GM23338 (cell line): ENCODE results near the gene FBXW4. TPM values are rescaled to one million over a fixed set of nuclear protein-coding genes. Genes with fewer than 3 reads are reported as not detected.

Source experiments
- ATAC-seq: fragments of 200-7000 bp; cut with Tn5 transposase; 3 replicates; pipeline ENCODE4 v1.9.1; 2020
- DNase-seq: peaks from one replicate; pipeline ENCODE4 v3.0.0-alpha.2; 2015; ENCODE audit warnings: low spot score
- H2AFZ ChIP-seq: fragments of 200-600 bp; sonication (generic); 2 replicates; pipeline ENCODE4 v1.8.0; 2016; ENCODE audit warnings: antibody characterized with exemption, mild to moderate bottlenecking, moderate library complexity
- H3F3A ChIP-seq: fragments of 200-600 bp; sonication (generic); replicated peaks from 2 replicates; pipeline ENCODE4 v1.8.0; 2017; ENCODE audit warnings: antibody characterized with exemption, mixed run types, low read depth
- H3K27ac ChIP-seq: fragments of 200-600 bp; sonication (generic); 2 replicates; pipeline ENCODE4 v1.6.1; 2016; ENCODE audit warnings: low read depth
- H3K27me3 ChIP-seq: fragments of 200-600 bp; sonication (generic); 2 replicates; pipeline ENCODE4 v1.8.0; 2016; ENCODE audit warnings: mild to moderate bottlenecking, mixed run types, moderate library complexity; ENCODE audit not compliant: insufficient read depth
- H3K36me3 ChIP-seq: fragments of 200-600 bp; sonication (generic); 2 replicates; pipeline ENCODE4 v1.8.0; 2016; ENCODE audit warnings: mild to moderate bottlenecking; ENCODE audit not compliant: insufficient read depth
- H3K4me1 ChIP-seq: fragments of 200-600 bp; sonication (generic); 2 replicates; pipeline ENCODE4 v1.8.0; 2016; ENCODE audit warnings: mild to moderate bottlenecking, moderate library complexity; ENCODE audit not compliant: insufficient read depth
- H3K4me2 ChIP-seq: fragments of 200-600 bp; sonication (generic); 2 replicates; pipeline ENCODE4 v1.7.1; 2017; ENCODE audit warnings: mixed run types
- H3K4me3 ChIP-seq: fragments of 200-600 bp; sonication (generic); 2 replicates; pipeline ENCODE4 v1.6.1; 2016; ENCODE audit warnings: mixed run types
- H3K79me2 ChIP-seq: fragments of 200-600 bp; sonication (generic); replicated peaks from 2 replicates; pipeline ENCODE4 v1.8.0; 2017; ENCODE audit warnings: mild to moderate bottlenecking; ENCODE audit not compliant: insufficient read depth
- H3K9me2 ChIP-seq: fragments of 200-600 bp; sonication (generic); 2 replicates; pipeline ENCODE4 v1.8.0; 2017; ENCODE audit not compliant: insufficient read depth
- H4K20me1 ChIP-seq: fragments of 200-600 bp; sonication (generic); replicated peaks from 2 replicates; pipeline ENCODE4 v1.8.0; 2017; ENCODE audit warnings: mild to moderate bottlenecking; ENCODE audit not compliant: insufficient read depth
- H3K27ac Mint-ChIP-seq: 2 replicates; pipeline ENCODE4 v1.8.0; 2020; ENCODE audit warnings: inconsistent platforms, mild to moderate bottlenecking, moderate library complexity, mixed read lengths
- H3K27me3 Mint-ChIP-seq: 3 replicates; pipeline ENCODE4 v1.8.0; 2022; ENCODE audit warnings: low read depth, mild to moderate bottlenecking, moderate library complexity, mixed read lengths, inconsistent platforms; ENCODE audit not compliant: insufficient read depth, poor library complexity
- H3K36me3 Mint-ChIP-seq: 3 replicates; pipeline ENCODE4 v1.8.0; 2021; ENCODE audit warnings: low read depth, mild to moderate bottlenecking, inconsistent platforms, moderate library complexity, mixed read lengths
- H3K4me1 Mint-ChIP-seq: 3 replicates; pipeline ENCODE4 v1.8.0; 2020; ENCODE audit warnings: mild to moderate bottlenecking, inconsistent platforms, mixed read lengths
- H3K4me3 Mint-ChIP-seq: 3 replicates; pipeline ENCODE4 v1.8.0; 2021; ENCODE audit warnings: moderate library complexity, mild to moderate bottlenecking, inconsistent platforms, mixed read lengths
- H3K9me3 Mint-ChIP-seq: 3 replicates; pipeline ENCODE4 v1.8.0; 2020; ENCODE audit warnings: moderate library complexity, mild to moderate bottlenecking, inconsistent platforms, mixed read lengths
- CREB1 ChIP-seq: fragments of 250-450 bp; sonication (Bioruptor Pico); IDR thresholded peaks from 2 replicates; pipeline ENCODE4 v1.5.0; 2020; ENCODE audit warnings: low read depth, mild to moderate bottlenecking, moderate library complexity
- EZH2 ChIP-seq: fragments of 200-600 bp; sonication (generic); IDR thresholded peaks from one replicate; pipeline ENCODE4 v1.8.0; 2017; ENCODE audit warnings: antibody characterized with exemption, mild to moderate bottlenecking, low read depth; ENCODE audit not compliant: unreplicated experiment
- EZH2phosphoT487 ChIP-seq: fragments of 200-600 bp; sonication (generic); IDR thresholded peaks from one replicate; pipeline ENCODE4 v1.8.1; 2018; ENCODE audit warnings: antibody characterized with exemption; ENCODE audit not compliant: unreplicated experiment
- JUNB ChIP-seq: IDR thresholded peaks from one replicate; pipeline ENCODE4 v1.6.1; 2016; ENCODE audit warnings: antibody characterized with exemption; ENCODE audit not compliant: unreplicated experiment
- NANOG ChIP-seq: IDR thresholded peaks from 2 replicates; pipeline ENCODE4 v1.6.1; 2016; ENCODE audit warnings: antibody characterized with exemption, borderline replicate concordance
- POLR2AphosphoS5 ChIP-seq: IDR thresholded peaks from 2 replicates; pipeline ENCODE4 v1.6.1; 2016; ENCODE audit warnings: antibody characterized with exemption, low read depth
- STAT1 ChIP-seq: IDR thresholded peaks from one replicate; pipeline ENCODE4 v1.6.1; 2016; ENCODE audit warnings: antibody characterized with exemption; ENCODE audit not compliant: unreplicated experiment
- ZNF114 ChIP-seq: fragments of 250-450 bp; sonication (Bioruptor Pico); IDR thresholded peaks from 2 replicates; pipeline ENCODE4 v1.5.0; 2020; ENCODE audit warnings: mild to moderate bottlenecking, moderate library complexity
- ZNF331 ChIP-seq: fragments of 250-450 bp; sonication (Bioruptor Pico); IDR thresholded peaks from 2 replicates; pipeline ENCODE4 v1.5.0; 2020; ENCODE audit warnings: low read depth, mild to moderate bottlenecking, moderate library complexity
- polyA plus RNA-seq: library from polyadenylated mRNA; unstranded; fragments of >200 nt; fragmentation: Nextera tagmentation; extraction: Ambion mirVana; gene quantifications from 2 replicates; pipeline ENCODE4 v1.2.1, GENCODE V29; 2016
- total RNA-seq: library from RNA; depleted of rRNA; stranded (reverse); fragments of >200 nt; shearing (Covaris generic); gene quantifications from 2 replicates; pipeline ENCODE4 v1.2.3, GENCODE V29; 2014
- TF ChIP-seq, protein P1 (sequence below): fragments of 250-450 bp; sonication (Bioruptor Pico); IDR thresholded peaks from 2 replicates; pipeline ENCODE4 v1.5.0; 2020; ENCODE audit warnings: mild to moderate bottlenecking, moderate library complexity
- TF ChIP-seq, protein P2 (sequence below): IDR thresholded peaks from 2 replicates; pipeline ENCODE4 v1.6.1; 2016; ENCODE audit warnings: antibody characterized with exemption
- TF ChIP-seq, protein P3 (sequence below), 2 experiments: fragments of 200-600 bp in 1 of 2; sonication (generic) in 1 of 2; conservative IDR thresholded peaks; 2 replicates each; pipeline versions ENCODE4 v1.5.1 to v1.6.1; 2016 to 2017; ENCODE audit warnings: antibody characterized with exemption in 2 of 2, low read depth in 2 of 2, mild to moderate bottlenecking in 2 of 2, moderate library complexity in 1 of 2

Gene FBXW4
- total and polyA plus RNA-seq, 2 experiments from 2014 or later: 8.0 to 18.6 TPM

DNA sequence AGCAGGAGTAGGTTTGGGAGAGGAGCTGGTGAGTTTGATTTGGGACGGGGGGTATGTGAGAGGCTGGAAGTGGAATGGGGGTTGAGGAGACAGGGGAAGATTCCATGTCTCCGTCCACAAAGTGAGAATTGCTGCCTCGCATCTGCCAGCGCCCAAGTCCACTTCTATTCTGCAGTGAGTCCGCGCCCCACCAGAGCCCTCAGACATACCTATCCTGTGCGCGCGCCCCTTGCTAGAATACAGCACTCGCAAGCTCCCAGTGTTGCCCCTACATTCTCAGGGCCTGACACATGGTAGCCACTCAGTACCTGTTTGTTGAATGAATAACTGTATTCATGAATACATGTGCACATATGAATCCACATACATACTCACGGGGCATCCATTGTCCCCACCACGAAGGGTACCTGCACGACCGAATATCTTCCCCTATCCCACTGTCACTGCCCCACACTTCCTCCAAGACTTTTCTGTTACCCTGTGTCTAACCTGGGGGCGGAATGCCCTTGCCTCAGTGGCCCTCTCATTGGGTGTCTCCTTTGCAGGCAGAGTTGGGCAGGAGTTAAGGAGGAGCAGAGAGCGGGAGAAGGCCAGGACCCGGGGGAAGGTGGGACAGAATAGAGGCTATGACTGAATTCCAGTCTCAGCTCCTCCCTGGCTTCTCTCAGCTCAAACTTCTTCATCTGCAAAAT lies 126.8 kb downstream of the FBXW4 start (continued):
- no peak for TF ChIP-seq EZH2

DNA sequence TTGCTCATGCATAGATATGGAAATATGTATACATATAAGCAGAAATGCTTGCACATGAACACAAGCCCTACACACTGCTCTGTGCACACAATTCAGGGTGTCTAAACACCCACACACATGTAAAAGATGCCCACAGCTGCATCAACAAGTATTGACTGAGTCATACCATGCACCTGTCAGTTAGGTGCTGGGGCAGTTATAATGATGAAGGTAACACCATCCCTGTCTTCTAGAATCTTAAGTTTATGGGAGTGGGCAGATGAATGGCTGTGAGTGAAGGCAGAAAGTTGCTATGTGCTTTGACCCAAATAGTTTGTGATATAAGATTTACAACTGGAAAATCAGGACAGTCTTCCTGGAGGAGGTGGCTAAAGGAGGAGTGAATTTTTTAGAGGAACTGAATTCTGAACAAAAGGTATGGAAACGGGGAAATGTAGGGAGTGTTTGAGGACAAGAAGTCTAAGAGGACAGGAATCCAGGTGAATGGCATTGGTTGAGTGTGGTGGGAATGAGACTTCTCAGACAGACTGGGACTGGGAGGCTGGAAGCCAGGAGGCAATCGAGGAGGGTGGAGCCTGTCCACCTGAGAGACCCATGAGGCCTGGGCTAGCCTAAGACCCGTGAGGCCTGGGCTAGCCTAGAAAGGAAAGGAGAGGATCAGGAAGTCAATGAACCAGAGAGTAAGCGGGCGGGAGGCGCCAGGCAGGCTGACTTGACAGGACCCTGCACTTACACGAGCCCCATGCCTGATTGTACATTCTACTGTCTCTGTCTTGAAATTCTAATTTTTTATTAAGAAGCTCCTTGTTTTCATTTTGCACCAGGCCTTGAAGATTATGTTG lies 127.6 kb downstream of the FBXW4 start:
- peak; percentile 26 for DNase-seq
- H3K4me1 Mint-ChIP-seq: peaks cover 21% of the 10 kb centered on the region
- Histone ChIP-seq H3K9me2 (no peaks in the 10 kb centered on the region), H3F3A (peaks cover 6% of the 10 kb centered on the region; the same call in 1 of the 2 replicates), H3K4me3 (0 out of 2 replicates have a peak overlapping the region, but pooled peaks have one; percentile 49), H3K27me3 (peaks cover 65% of the 10 kb centered on the region), H3K36me3 (no peaks in the 10 kb centered on the region; the same call in 1 of the 2 replicates), H3K4me2 (peak overlapping the region; percentile 77; the same call in 1 of the 2 replicates), H2AFZ (no peak overlapping the region), H4K20me1 (no peaks in the 10 kb centered on the region), H3K4me1 (peaks cover 11% of the 10 kb centered on the region; the same call in 1 of the 2 replicates), H3K79me2 (no peaks in the 10 kb centered on the region), H3K27ac (no peak overlapping the region)
- peaks cover 50% of the 10 kb centered on the region for H3K27me3 Mint-ChIP-seq
- no peak overlapping the region; the same call in 1 of the 3 replicates for H3K4me3 Mint-ChIP-seq
- no peak for ATAC-seq
- no peaks in the 10 kb centered on the region for H3K9me3 Mint-ChIP-seq
- H3K36me3 Mint-ChIP-seq: no peaks in the 10 kb centered on the region; the same call in 2 of the 3 replicates
- H3K27ac Mint-ChIP-seq: no peak overlapping the region
- no peak for TF ChIP-seq ZNF331 (CRISPR knock-in tag)
- TF ChIP-seq, protein P1, sequence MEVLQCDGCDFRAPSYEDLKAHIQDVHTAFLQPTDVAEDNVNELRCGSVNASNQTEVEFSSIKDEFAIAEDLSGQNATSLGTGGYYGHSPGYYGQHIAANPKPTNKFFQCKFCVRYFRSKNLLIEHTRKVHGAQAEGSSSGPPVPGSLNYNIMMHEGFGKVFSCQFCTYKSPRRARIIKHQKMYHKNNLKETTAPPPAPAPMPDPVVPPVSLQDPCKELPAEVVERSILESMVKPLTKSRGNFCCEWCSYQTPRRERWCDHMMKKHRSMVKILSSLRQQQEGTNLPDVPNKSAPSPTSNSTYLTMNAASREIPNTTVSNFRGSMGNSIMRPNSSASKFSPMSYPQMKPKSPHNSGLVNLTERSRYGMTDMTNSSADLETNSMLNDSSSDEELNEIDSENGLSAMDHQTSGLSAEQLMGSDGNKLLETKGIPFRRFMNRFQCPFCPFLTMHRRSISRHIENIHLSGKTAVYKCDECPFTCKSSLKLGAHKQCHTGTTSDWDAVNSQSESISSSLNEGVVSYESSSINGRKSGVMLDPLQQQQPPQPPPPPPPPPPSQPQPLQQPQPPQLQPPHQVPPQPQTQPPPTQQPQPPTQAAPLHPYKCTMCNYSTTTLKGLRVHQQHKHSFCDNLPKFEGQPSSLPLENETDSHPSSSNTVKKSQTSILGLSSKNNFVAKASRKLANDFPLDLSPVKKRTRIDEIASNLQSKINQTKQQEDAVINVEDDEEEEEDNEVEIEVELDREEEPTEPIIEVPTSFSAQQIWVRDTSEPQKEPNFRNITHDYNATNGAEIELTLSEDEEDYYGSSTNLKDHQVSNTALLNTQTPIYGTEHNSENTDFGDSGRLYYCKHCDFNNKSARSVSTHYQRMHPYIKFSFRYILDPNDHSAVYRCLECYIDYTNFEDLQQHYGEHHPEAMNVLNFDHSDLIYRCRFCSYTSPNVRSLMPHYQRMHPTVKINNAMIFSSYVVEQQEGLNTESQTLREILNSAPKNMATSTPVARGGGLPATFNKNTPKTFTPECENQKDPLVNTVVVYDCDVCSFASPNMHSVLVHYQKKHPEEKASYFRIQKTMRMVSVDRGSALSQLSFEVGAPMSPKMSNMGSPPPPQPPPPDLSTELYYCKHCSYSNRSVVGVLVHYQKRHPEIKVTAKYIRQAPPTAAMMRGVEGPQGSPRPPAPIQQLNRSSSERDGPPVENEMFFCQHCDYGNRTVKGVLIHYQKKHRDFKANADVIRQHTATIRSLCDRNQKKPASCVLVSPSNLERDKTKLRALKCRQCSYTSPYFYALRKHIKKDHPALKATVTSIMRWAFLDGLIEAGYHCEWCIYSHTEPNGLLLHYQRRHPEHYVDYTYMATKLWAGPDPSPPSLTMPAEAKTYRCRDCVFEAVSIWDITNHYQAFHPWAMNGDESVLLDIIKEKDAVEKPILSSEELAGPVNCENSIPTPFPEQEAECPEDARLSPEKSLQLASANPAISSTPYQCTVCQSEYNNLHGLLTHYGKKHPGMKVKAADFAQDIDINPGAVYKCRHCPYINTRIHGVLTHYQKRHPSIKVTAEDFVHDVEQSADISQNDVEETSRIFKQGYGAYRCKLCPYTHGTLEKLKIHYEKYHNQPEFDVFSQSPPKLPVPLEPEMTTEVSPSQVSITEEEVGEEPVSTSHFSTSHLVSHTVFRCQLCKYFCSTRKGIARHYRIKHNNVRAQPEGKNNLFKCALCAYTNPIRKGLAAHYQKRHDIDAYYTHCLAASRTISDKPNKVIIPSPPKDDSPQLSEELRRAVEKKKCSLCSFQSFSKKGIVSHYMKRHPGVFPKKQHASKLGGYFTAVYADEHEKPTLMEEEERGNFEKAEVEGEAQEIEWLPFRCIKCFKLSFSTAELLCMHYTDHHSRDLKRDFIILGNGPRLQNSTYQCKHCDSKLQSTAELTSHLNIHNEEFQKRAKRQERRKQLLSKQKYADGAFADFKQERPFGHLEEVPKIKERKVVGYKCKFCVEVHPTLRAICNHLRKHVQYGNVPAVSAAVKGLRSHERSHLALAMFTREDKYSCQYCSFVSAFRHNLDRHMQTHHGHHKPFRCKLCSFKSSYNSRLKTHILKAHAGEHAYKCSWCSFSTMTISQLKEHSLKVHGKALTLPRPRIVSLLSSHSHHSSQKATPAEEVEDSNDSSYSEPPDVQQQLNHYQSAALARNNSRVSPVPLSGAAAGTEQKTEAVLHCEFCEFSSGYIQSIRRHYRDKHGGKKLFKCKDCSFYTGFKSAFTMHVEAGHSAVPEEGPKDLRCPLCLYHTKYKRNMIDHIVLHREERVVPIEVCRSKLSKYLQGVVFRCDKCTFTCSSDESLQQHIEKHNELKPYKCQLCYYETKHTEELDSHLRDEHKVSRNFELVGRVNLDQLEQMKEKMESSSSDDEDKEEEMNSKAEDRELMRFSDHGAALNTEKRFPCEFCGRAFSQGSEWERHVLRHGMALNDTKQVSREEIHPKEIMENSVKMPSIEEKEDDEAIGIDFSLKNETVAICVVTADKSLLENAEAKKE (CRISPR knock-in tag): no peak
- no peak for TF ChIP-seq NANOG
- no peak for TF ChIP-seq ZNF114
- no peak for TF ChIP-seq JUNB
- no peak for TF ChIP-seq CREB1 (CRISPR knock-in tag)
- TF ChIP-seq POLR2AphosphoS5: no peak
- TF ChIP-seq, protein P2, sequence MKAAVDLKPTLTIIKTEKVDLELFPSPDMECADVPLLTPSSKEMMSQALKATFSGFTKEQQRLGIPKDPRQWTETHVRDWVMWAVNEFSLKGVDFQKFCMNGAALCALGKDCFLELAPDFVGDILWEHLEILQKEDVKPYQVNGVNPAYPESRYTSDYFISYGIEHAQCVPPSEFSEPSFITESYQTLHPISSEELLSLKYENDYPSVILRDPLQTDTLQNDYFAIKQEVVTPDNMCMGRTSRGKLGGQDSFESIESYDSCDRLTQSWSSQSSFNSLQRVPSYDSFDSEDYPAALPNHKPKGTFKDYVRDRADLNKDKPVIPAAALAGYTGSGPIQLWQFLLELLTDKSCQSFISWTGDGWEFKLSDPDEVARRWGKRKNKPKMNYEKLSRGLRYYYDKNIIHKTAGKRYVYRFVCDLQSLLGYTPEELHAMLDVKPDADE: no peak
- TF ChIP-seq, protein P3, sequence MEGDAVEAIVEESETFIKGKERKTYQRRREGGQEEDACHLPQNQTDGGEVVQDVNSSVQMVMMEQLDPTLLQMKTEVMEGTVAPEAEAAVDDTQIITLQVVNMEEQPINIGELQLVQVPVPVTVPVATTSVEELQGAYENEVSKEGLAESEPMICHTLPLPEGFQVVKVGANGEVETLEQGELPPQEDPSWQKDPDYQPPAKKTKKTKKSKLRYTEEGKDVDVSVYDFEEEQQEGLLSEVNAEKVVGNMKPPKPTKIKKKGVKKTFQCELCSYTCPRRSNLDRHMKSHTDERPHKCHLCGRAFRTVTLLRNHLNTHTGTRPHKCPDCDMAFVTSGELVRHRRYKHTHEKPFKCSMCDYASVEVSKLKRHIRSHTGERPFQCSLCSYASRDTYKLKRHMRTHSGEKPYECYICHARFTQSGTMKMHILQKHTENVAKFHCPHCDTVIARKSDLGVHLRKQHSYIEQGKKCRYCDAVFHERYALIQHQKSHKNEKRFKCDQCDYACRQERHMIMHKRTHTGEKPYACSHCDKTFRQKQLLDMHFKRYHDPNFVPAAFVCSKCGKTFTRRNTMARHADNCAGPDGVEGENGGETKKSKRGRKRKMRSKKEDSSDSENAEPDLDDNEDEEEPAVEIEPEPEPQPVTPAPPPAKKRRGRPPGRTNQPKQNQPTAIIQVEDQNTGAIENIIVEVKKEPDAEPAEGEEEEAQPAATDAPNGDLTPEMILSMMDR (conservative IDR thresholded peaks at IDR 0.05; ENCODE audit: low read depth in 2 of 2): no peak
- TF ChIP-seq EZH2phosphoT487: no peak
- no peak for TF ChIP-seq STAT1
